HepG2 (cell line): Measurements from ENCODE around the gene ANKUB1. TPM values are rescaled to one million over a fixed set of nuclear protein-coding genes. Genes with fewer than 3 reads are reported as not detected.

ENCODE experiments used
- ARNT ChIP-seq: fragments of 450-650 bp; IDR thresholded peaks from 2 replicates; pipeline ENCODE4 v1.6.1; 2017
- ATF3 ChIP-seq: sonication (generic); formaldehyde crosslinking; IDR thresholded peaks from 2 replicates; pipeline ENCODE4 v1.4.0; 2020; ENCODE audit warnings: missing genetic modification reagents
- HNF4A ChIP-seq: sonication (generic); formaldehyde crosslinking; IDR thresholded peaks from 2 replicates; pipeline ENCODE4 v1.4.0; 2020; ENCODE audit warnings: missing genetic modification reagents
- MED1 ChIP-seq: sonication (generic); formaldehyde crosslinking; IDR thresholded peaks from 2 replicates; pipeline ENCODE4 v1.4.0; 2020; ENCODE audit warnings: missing genetic modification reagents
- MTF2 ChIP-seq: sonication (generic); formaldehyde crosslinking; IDR thresholded peaks from 2 replicates; pipeline ENCODE4 v1.5.0; 2020; ENCODE audit warnings: missing genetic modification reagents, borderline replicate concordance
- NR2C2 ChIP-seq: sonication (generic); formaldehyde crosslinking; IDR thresholded peaks from 2 replicates; pipeline ENCODE4 v1.4.0; 2020; ENCODE audit warnings: missing genetic modification reagents, mild to moderate bottlenecking, moderate library complexity, borderline replicate concordance
- RBM39 ChIP-seq: fragments of 200-400 bp; formaldehyde crosslinking; IDR thresholded peaks from one replicate; pipeline ENCODE4 v1.6.1; 2018; ENCODE audit warnings: antibody characterized with exemption, mild to moderate bottlenecking, low read depth, low read length; ENCODE audit not compliant: poor library complexity, severe bottlenecking
- RCOR2 ChIP-seq: IDR thresholded peaks from 2 replicates; pipeline ENCODE4 v1.6.1; 2016; ENCODE audit warnings: missing biosample characterization, missing genetic modification reagents
- RORA ChIP-seq: sonication (generic); formaldehyde crosslinking; IDR thresholded peaks from 2 replicates; pipeline ENCODE4 v1.5.0; 2020; ENCODE audit warnings: mild to moderate bottlenecking, missing genetic modification reagents, moderate library complexity
- STAT6 ChIP-seq: sonication (generic); formaldehyde crosslinking; IDR thresholded peaks from 2 replicates; pipeline ENCODE4 v1.4.0; 2020; ENCODE audit warnings: missing genetic modification reagents, mild to moderate bottlenecking, borderline replicate concordance
- ZBTB49 ChIP-seq: sonication (generic); formaldehyde crosslinking; IDR thresholded peaks from 2 replicates; pipeline ENCODE4 v1.4.0; 2020; ENCODE audit warnings: missing genetic modification reagents, borderline replicate concordance
- ZMYM2 ChIP-seq: sonication (generic); formaldehyde crosslinking; IDR thresholded peaks from 2 replicates; pipeline ENCODE4 v1.8.0; 2022; ENCODE audit warnings: mild to moderate bottlenecking, missing genetic modification reagents
- ZNF414 ChIP-seq: sonication (generic); formaldehyde crosslinking; IDR thresholded peaks from 2 replicates; pipeline ENCODE4 v1.5.0; 2020; ENCODE audit warnings: missing genetic modification reagents
- ZNF503 ChIP-seq: sonication (generic); formaldehyde crosslinking; IDR thresholded peaks from 2 replicates; pipeline ENCODE4 v1.4.0; 2020; ENCODE audit warnings: missing genetic modification reagents
- ZNF607 ChIP-seq: sonication (generic); formaldehyde crosslinking; IDR thresholded peaks from 2 replicates; pipeline ENCODE4 v1.5.1; 2020; ENCODE audit warnings: missing genetic modification reagents, mild to moderate bottlenecking, borderline replicate concordance
- ZNF614 ChIP-seq: IDR thresholded peaks from 2 replicates; pipeline ENCODE4 v1.6.1; 2018; ENCODE audit warnings: missing biosample characterization, missing genetic modification reagents, inconsistent platforms, borderline replicate concordance
- ZNF747 ChIP-seq: sonication (generic); formaldehyde crosslinking; IDR thresholded peaks from 2 replicates; pipeline ENCODE4 v1.8.1; 2023; ENCODE audit warnings: missing genetic modification reagents, mild to moderate bottlenecking, borderline replicate concordance
- ZNF800 ChIP-seq: sonication (generic); formaldehyde crosslinking; IDR thresholded peaks from 2 replicates; pipeline ENCODE4 v1.4.0; 2020; ENCODE audit warnings: missing genetic modification reagents
- polyA plus RNA-seq, 8 experiments: library from polyadenylated mRNA; depleted of rRNA in 3 of 8; stranded (reverse) in 7 of 8; unstranded in 1 of 8; fragments of >200 nt; fragmentation: Illumina TruSeq in 4 of 8; extraction: Trizol in 4 of 8; gene quantifications; 2 replicates each; pipeline versions ENCODE4 v1.2.1 to v1.2.3, GENCODE V29; 2011 to 2016; ENCODE audit warnings: low read depth in 4 of 8, missing spikeins in 1 of 8, mixed read lengths in 1 of 8; ENCODE audit not compliant: insufficient read depth in 1 of 8
- total RNA-seq, 5 experiments: library from RNA; depleted of rRNA; stranded (reverse); fragments of >200 nt; fragmentation: Illumina TruSeq; extraction: Trizol; gene quantifications; 2 replicates each; pipeline ENCODE4 v1.2.3, GENCODE V29; 2016; ENCODE audit warnings: low read depth in 1 of 5

The ANKUB1 gene
- total and polyA plus RNA-seq, 2 of the 13 experiments (the other 11 are each of a cell fraction or from before 2014, with no cell fraction given) = not detected

- TF ChIP-seq STAT6 (CRISPR knock-in tag) = 0 out of 2 replicates have a peak, but pooled peaks have one; percentile 65
- no peak for TF ChIP-seq ZNF614 (CRISPR knock-in tag)
- no peak for TF ChIP-seq RCOR2
- TF ChIP-seq ARNT = no peak
- no peak for TF ChIP-seq MED1
- no peak for TF ChIP-seq MTF2 (CRISPR knock-in tag)
- 0 out of 2 replicates have a peak, but pooled peaks have one; percentile 38 for TF ChIP-seq ZMYM2 (CRISPR knock-in tag)
- 0 out of 2 replicates have a peak, but pooled peaks have one; percentile 4 for TF ChIP-seq HNF4A (CRISPR knock-in tag)
- TF ChIP-seq ZNF747 (CRISPR knock-in tag) = no peak
- TF ChIP-seq ZNF503 (CRISPR knock-in tag) = no peak
- no peak for TF ChIP-seq RORA (CRISPR knock-in tag)
- TF ChIP-seq ZNF607 (CRISPR knock-in tag) = no peak
- TF ChIP-seq ZNF414 = no peak
- TF ChIP-seq ATF3 (CRISPR knock-in tag) = no peak
- TF ChIP-seq ZNF800 = 0 out of 2 replicates have a peak, but pooled peaks have one; percentile 50
- no peak for TF ChIP-seq NR2C2
- TF ChIP-seq ZBTB49 = no peak; the same call in 1 of the 2 replicates
- no peak for TF ChIP-seq RBM39
These were observed 21.3 kb upstream of the ANKUB1 start (continued) for GRCh38 chr3:149813367-149814281.
